Stomach (tissue), 4 donors: ENCODE results near the gene OTUD5.

ENCODE experiments used
- CTCF ChIP-seq, 7 experiments: fragments of 450-650 bp in 4 of 7; fragments of 200-600 bp in 3 of 7; sonication (generic) in 3 of 7; IDR thresholded peaks; one replicate each; pipeline ENCODE4 v1.5.1; 2016 to 2019; ENCODE audit warnings: antibody characterized with exemption in 7 of 7, control low read depth in 2 of 7, mild to moderate bottlenecking in 1 of 7
- EP300 ChIP-seq: sonication (generic); formaldehyde crosslinking; IDR thresholded peaks from one replicate; pipeline ENCODE4 v1.6.1; 2017; ENCODE audit warnings: antibody characterized with exemption
- POLR2A ChIP-seq, 4 donors: fragments of 450-650 bp; IDR thresholded peaks; one replicate each; pipeline ENCODE4 v1.6.1; 2016; ENCODE audit warnings: antibody characterized with exemption in 4 of 4, control low read depth in 2 of 4, mild to moderate bottlenecking in 1 of 4, moderate library complexity in 1 of 4
- POLR2AphosphoS5 ChIP-seq, 3 donors: sonication (generic); formaldehyde crosslinking; IDR thresholded peaks; one replicate each; pipeline ENCODE4 v1.6.1; 2016; ENCODE audit warnings: antibody characterized with exemption in 3 of 3

GRCh38 chrX:48919360-48919841, 38.0 kb downstream of the OTUD5 start:
- no peak for TF ChIP-seq CTCF (IDR thresholded peaks at IDR 0.05)
- no peak for TF ChIP-seq POLR2AphosphoS5 (IDR thresholded peaks at IDR 0.05)
- no peak for TF ChIP-seq POLR2A (IDR thresholded peaks at IDR 0.05)
- no peak for TF ChIP-seq EP300
